Neuronal stem cell (in vitro differentiated cells): Measurements from ENCODE around the gene KCNQ1.

Experiments
- DNase-seq: peaks from one replicate; pipeline ENCODE4 v3.0.0-alpha.2; 2013; ENCODE audit warnings: low spot score
- H2AFZ ChIP-seq: one replicate; pipeline ENCODE4 v1.6.1; 2013; ENCODE audit warnings: mild to moderate bottlenecking, low read length, inconsistent platforms
- H2AK5ac ChIP-seq: 2 replicates; pipeline ENCODE4 v1.6.1; 2013; ENCODE audit warnings: low read depth, mild to moderate bottlenecking, inconsistent platforms, low read length, moderate library complexity, mixed read lengths
- H2BK120ac ChIP-seq: 2 replicates; pipeline ENCODE4 v1.6.1; 2013; ENCODE audit warnings: low read depth, mild to moderate bottlenecking, inconsistent platforms, low read length, moderate library complexity, mixed read lengths
- H2BK12ac ChIP-seq: one replicate; pipeline ENCODE4 v1.6.1; 2013; ENCODE audit warnings: low read length, inconsistent platforms
- H2BK15ac ChIP-seq: 2 replicates; pipeline ENCODE4 v1.6.1; 2013; ENCODE audit warnings: mild to moderate bottlenecking, low read length, inconsistent platforms, mixed read lengths
- H2BK5ac ChIP-seq: one replicate; pipeline ENCODE4 v1.6.1; 2013; ENCODE audit warnings: inconsistent platforms, mild to moderate bottlenecking, low read length, moderate library complexity
- H3K14ac ChIP-seq: one replicate; pipeline ENCODE4 v1.6.1; 2013; ENCODE audit warnings: low read length, inconsistent platforms
- H3K18ac ChIP-seq: 2 replicates; pipeline ENCODE4 v1.6.1; 2013; ENCODE audit warnings: low read length, inconsistent platforms
- H3K23ac ChIP-seq: 2 replicates; pipeline ENCODE4 v1.6.1; 2013; ENCODE audit warnings: low read depth, mild to moderate bottlenecking, mixed read lengths, low read length, inconsistent platforms; ENCODE audit not compliant: poor library complexity
- H3K27ac ChIP-seq: replicated peaks from 3 replicates; pipeline ENCODE4 v1.5.1; 2013; ENCODE audit warnings: low read length, inconsistent platforms
- H3K27me3 ChIP-seq, 3 experiments: 2 replicates each; pipeline ENCODE4 v1.6.1; 2013; ENCODE audit warnings: low read length in 3 of 3, mild to moderate bottlenecking in 2 of 3, inconsistent platforms in 1 of 3, low read depth in 1 of 3, mixed read lengths in 1 of 3, moderate library complexity in 1 of 3; ENCODE audit not compliant: control insufficient read depth in 3 of 3, insufficient read depth in 3 of 3
- H3K36me3 ChIP-seq, 2 donors: replicated peaks in 1 of 2; 2 replicates each; pipeline ENCODE4 v1.6.1; 2013; ENCODE audit warnings: low read length in 2 of 2; ENCODE audit not compliant: control insufficient read depth in 2 of 2, insufficient read depth in 2 of 2
- H3K4ac ChIP-seq: 2 replicates; pipeline ENCODE4 v1.6.1; 2013; ENCODE audit warnings: inconsistent platforms, mild to moderate bottlenecking, low read length, moderate library complexity
- H3K4me1 ChIP-seq, 2 donors: 1 replicate in 1 of 2; 2 replicates in 1 of 2; pipeline ENCODE4 v1.6.1; 2013; ENCODE audit warnings: low read length in 2 of 2, low read depth in 1 of 2; ENCODE audit not compliant: control insufficient read depth in 2 of 2, insufficient read depth in 1 of 2
- H3K4me2 ChIP-seq: one replicate; pipeline ENCODE4 v1.6.1; 2013; ENCODE audit warnings: mild to moderate bottlenecking, low read length, inconsistent platforms; ENCODE audit not compliant: insufficient read depth, poor library complexity, severe bottlenecking
- H3K4me3 ChIP-seq, 2 donors: 2 replicates each; pipeline ENCODE4 v1.5.1; 2013; ENCODE audit warnings: low read length in 2 of 2, mild to moderate bottlenecking in 2 of 2, inconsistent platforms in 1 of 2, moderate library complexity in 1 of 2
- H3K79me1 ChIP-seq: one replicate; pipeline ENCODE4 v1.6.1; 2013; ENCODE audit warnings: low read depth, mild to moderate bottlenecking, inconsistent platforms, low read length, moderate library complexity
- H3K9ac ChIP-seq: one replicate; pipeline ENCODE4 v1.6.1; 2013; ENCODE audit warnings: mild to moderate bottlenecking, low read depth, low read length, inconsistent platforms; ENCODE audit not compliant: poor library complexity
- H3K9me3 ChIP-seq, 2 donors: replicated peaks in 1 of 2; 2 replicates each; pipeline versions ENCODE3 to v1.6.1; 2013; ENCODE audit warnings: low read length in 2 of 2, mild to moderate bottlenecking in 2 of 2, inconsistent platforms in 1 of 2, low read depth in 1 of 2, mixed read lengths in 1 of 2, moderate library complexity in 1 of 2; ENCODE audit not compliant: control insufficient read depth in 2 of 2, insufficient read depth in 1 of 2
- H4K8ac ChIP-seq: one replicate; pipeline ENCODE4 v1.6.1; 2013; ENCODE audit warnings: low read depth, mild to moderate bottlenecking, inconsistent platforms, low read length, moderate library complexity
- H4K91ac ChIP-seq: one replicate; pipeline ENCODE4 v1.6.1; 2013; ENCODE audit warnings: low read length, low read depth, mild to moderate bottlenecking, inconsistent platforms; ENCODE audit not compliant: poor library complexity
- WGBS, 2 donors: extraction: QIAGEN DNeasy Blood & Tissue Kit; methylation state at CpG; one replicate each; pipeline ENCODE4 v1.1.7; 2013; ENCODE audit warnings: missing lambda C conversion rate in 2 of 2, mixed read lengths in 1 of 2; ENCODE audit not compliant: insufficient read length in 2 of 2, insufficient replicate concordance in 1 of 2; ENCODE audit errors: extremely low coverage in 2 of 2; 5-methylcytosine and 5-hydroxymethylcytosine counted together

Gene KCNQ1

DNA sequence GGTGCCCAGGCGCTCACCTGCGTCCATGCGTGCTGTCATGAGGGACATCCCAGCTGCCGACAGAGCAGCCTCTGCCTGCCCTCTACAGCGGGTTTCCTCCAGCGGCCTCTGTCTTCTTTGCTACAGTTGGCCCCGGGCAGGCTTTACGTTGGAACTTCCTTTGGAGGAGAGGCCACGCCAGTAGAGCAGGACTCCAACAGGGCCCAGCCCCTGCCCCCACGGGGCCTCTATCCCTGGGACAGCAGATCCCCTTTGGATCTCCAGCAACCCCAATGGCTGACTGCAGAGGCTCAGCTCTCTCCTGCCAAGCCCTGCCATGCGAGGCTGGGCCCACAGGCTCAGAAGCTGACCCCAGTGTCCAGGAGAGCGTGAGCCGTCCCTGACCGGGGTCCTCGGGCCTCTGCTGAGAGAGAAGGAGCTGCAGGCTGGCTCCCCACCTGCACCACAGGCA lies 12.6 kb upstream of the KCNQ1 start:
- H4K8ac ChIP-seq: no peak overlapping the region
- H2BK15ac ChIP-seq: no peak overlapping the region
- no peak overlapping the region for H3K4me2 ChIP-seq
- WGBS, 2 donors: no CpG with 5 or more reads among the region's 15 CpGs
- H2BK120ac ChIP-seq: peak overlapping the region; percentile 85
- H3K4me3 ChIP-seq: no peak overlapping the region
- H3K9me3 ChIP-seq: peaks cover 0 to 17% of the 10 kb centered on the region in 2 donors
- no peak overlapping the region for H3K4ac ChIP-seq
- H3K14ac ChIP-seq: no peak overlapping the region
- H4K91ac ChIP-seq: no peak overlapping the region
- H3K27ac ChIP-seq: no peak overlapping the region
- H3K27me3 ChIP-seq: peaks cover 0 to 15% (median 2%) of the 10 kb centered on the region in 3 experiments
- DNase-seq: no peak
- peak overlapping the region; percentile 13 for H3K18ac ChIP-seq
- H2BK5ac ChIP-seq: no peak overlapping the region
- H2BK12ac ChIP-seq: no peak overlapping the region
- peaks cover 0 to 2% of the 10 kb centered on the region in 2 donors for H3K36me3 ChIP-seq
- H2AFZ ChIP-seq: no peak overlapping the region
- no peaks in the 10 kb centered on the region for H3K79me1 ChIP-seq
- no peak overlapping the region for H3K23ac ChIP-seq
- peaks cover 0 to 2% of the 10 kb centered on the region in 2 donors for H3K4me1 ChIP-seq
- peak overlapping the region; percentile 31 for H2AK5ac ChIP-seq
- no peak overlapping the region for H3K9ac ChIP-seq

- Histone ChIP-seq H3K4me1 (peaks cover 0 to 2% of the 10 kb centered on the region in 2 donors), H3K4ac (no peak overlapping the region), H3K14ac (no peak overlapping the region), H3K23ac (no peak overlapping the region), H4K8ac (no peak overlapping the region), H3K27me3 (peaks cover 0 to 15% (median 6%) of the 10 kb centered on the region in 3 experiments), H3K9me3 (peaks cover 0 to 17% of the 10 kb centered on the region in 2 donors), H3K4me2 (no peak overlapping the region), H2AK5ac (peak overlapping the region; percentile 91), H3K27ac (no peak overlapping the region), H3K79me1 (no peaks in the 10 kb centered on the region), H3K18ac (peak overlapping the region; percentile 46), H2BK120ac (peak overlapping the region; percentile 85), H2AFZ (no peak overlapping the region), H3K9ac (no peak overlapping the region), H2BK15ac (no peak overlapping the region), H2BK12ac (no peak overlapping the region), H2BK5ac (no peak overlapping the region), H4K91ac (no peak overlapping the region), H3K36me3 (peaks cover 0 to 2% of the 10 kb centered on the region in 2 donors), H3K4me3 (no peak overlapping the region)
- DNase-seq: no peak
- WGBS, 2 donors: no CpG with 5 or more reads among the region's 13 CpGs
These were observed 12.2 kb upstream of the KCNQ1 start for GRCh38 chr11:2432628-2433071.

DNA sequence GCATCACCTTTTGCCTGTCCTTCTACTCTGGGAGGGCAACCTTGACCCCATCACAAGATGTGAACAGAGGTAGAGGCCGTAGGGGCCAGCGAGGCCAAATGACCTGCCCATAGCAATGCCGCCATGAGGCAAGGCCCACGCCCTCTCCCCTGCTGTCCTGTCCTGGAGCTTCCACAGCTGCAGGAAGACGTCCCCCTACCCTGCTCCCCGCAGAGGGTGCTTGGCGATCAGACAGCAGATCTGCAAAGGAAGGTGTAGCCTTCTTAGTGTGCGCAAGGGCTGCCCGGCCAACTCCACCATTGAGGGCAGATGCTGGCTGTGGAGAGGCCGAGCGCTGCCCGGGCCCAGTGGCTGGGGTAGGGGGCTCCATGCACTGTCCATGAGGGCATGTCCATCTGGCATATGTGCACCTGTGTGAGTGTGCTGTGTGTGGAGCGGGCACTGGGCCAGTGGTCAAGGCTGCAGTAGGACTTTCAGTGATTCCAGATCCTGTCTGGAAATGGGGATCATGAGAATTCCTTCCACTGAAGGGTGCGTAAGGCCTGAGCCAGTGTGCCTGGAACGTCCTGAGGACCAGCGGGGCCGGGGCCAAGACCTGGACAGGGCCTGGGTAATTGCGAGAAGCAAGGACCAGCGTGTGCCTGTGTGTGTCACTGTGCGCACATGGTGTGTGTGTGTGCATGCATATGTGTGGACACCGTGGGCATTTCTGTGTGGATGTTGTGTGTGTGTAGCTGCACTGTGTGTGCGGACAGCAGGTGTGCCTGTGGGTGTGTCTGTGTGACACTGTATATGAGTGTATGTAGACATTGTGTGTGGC lies 11.5 kb upstream of the KCNQ1 start:
- H3K9ac ChIP-seq: peak overlapping the region; percentile 89
- H2BK15ac ChIP-seq: peak overlapping the region; percentile 73
- peak overlapping the region; percentile 81 for H3K4ac ChIP-seq
- H2BK12ac ChIP-seq: no peak overlapping the region
- DNase-seq: no peak
- no peak overlapping the region for H3K27ac ChIP-seq
- H4K8ac ChIP-seq: no peak overlapping the region
- peaks cover 0 to 2% of the 10 kb centered on the region in 2 donors for H3K4me1 ChIP-seq
- H3K79me1 ChIP-seq: no peaks in the 10 kb centered on the region
- peaks cover 0 to 2% of the 10 kb centered on the region in 2 donors for H3K36me3 ChIP-seq
- H3K27me3 ChIP-seq: peaks cover 0 to 15% (median 7%) of the 10 kb centered on the region in 3 experiments
- H3K23ac ChIP-seq: peak overlapping the region; percentile 88
- peak overlapping the region; percentile 91 for H2AK5ac ChIP-seq
- WGBS, 2 donors: no CpG with 5 or more reads among the region's 22 CpGs
- H3K4me3 ChIP-seq: peak overlapping the region in 1 of 2 donors; percentile 10
- H3K4me2 ChIP-seq: no peak overlapping the region
- peak overlapping the region; percentile 97 for H3K14ac ChIP-seq
- no peak overlapping the region for H4K91ac ChIP-seq
- peak overlapping the region; percentile 83 for H3K18ac ChIP-seq
- no peak overlapping the region for H2BK5ac ChIP-seq
- H3K9me3 ChIP-seq: peaks cover 0 to 17% of the 10 kb centered on the region in 2 donors
- no peak overlapping the region for H2BK120ac ChIP-seq
- no peak overlapping the region for H2AFZ ChIP-seq

GRCh38 chr11:2434008-2434407 lies 10.8 kb upstream of the KCNQ1 start:
- Histone ChIP-seq H3K27me3 (peaks cover 0 to 15% (median 7%) of the 10 kb centered on the region in 3 experiments), H2BK5ac (no peak overlapping the region)
- WGBS, 2 donors: no CpG with 5 or more reads among the region's 8 CpGs

More at GRCh38 chr11:2434008-2434407, 10.8 kb upstream of the KCNQ1 start:
- Histone ChIP-seq H3K9me3 (peaks cover 0 to 17% of the 10 kb centered on the region in 2 donors), H2BK120ac (peak overlapping the region; percentile 0), H3K18ac (peak overlapping the region; percentile 83), H3K4ac (peak overlapping the region; percentile 81), H3K4me1 (peaks cover 0 to 2% of the 10 kb centered on the region in 2 donors), H3K23ac (peak overlapping the region; percentile 88), H3K27ac (no peak overlapping the region), H4K8ac (peak overlapping the region; percentile 48), H2AK5ac (peak overlapping the region; percentile 65), H3K79me1 (no peaks in the 10 kb centered on the region), H3K4me2 (no peak overlapping the region), H2BK12ac (peak overlapping the region; percentile 2), H3K14ac (peak overlapping the region; percentile 97), H3K9ac (peak overlapping the region; percentile 89), H3K4me3 (peak overlapping the region in 1 of 2 donors; percentile 10), H4K91ac (peak overlapping the region; percentile 79), H2AFZ (no peak overlapping the region), H3K36me3 (peaks cover 0 to 2% of the 10 kb centered on the region in 2 donors), H2BK15ac (peak overlapping the region; percentile 73)
- no peak for DNase-seq
